ENCODE data around the gene METTL21C. TPM values are rescaled to one million over a fixed set of nuclear protein-coding genes. Genes with fewer than 3 reads are reported as not detected.

METTL21C gene
- total RNA-seq, 1 donor = not detected

DNA sequence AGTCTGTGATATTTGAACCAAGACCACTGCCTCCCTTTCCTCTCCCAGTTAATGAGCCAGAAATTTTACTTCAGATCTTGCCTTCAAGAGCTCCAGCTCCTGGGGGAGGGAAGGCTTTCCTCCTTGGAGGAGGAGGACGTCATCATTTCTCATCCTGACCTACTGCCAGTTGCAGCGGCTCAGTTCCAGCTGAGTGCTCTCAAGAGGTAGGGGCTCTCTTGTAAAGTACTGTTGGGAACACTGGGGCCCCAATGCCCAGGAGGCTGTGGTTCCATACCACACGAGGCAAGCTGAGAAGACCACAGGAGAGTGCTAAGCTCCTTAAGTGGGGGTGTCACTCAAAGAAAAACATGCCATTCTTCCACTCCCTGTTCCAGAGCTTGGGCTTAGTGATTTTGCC is 36.2 kb downstream of the METTL21C start:
- Histone ChIP-seq H3K4me3 (ENCODE audit: low read length) (no peak overlapping the region), H3K4me1 (ENCODE audit: insufficient read depth, low read length) (no peaks in the 10 kb centered on the region), H3K27me3 (ENCODE audit: insufficient read depth, low read length) (no peaks in the 10 kb centered on the region), H3K9me3 (ENCODE audit: low read depth, low read length) (no peaks in the 10 kb centered on the region)

DNA sequence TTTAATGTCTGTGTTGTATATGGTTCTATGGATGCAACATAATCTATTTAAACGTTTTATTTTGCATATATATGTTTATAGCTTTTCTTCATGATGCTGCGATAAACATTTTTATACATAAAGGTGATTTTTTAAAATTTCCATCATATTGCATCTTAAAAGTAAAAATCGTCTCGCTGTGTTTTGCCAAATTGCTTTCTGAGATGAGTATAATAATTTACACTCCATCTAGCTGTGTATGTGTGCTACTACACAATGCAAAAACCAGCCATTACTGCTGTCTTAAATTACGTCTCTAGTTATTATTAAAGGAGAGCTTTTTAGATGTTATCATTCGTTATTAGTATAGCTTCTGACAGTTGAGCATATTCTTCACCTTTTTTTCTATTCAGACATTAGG is 37.2 kb downstream of the METTL21C start:
- H3K4me1 ChIP-seq (ENCODE audit: insufficient read depth, low read length) = no peaks in the 10 kb centered on the region
- H3K9me3 ChIP-seq (ENCODE audit: low read depth, low read length) = no peaks in the 10 kb centered on the region
- H3K4me3 ChIP-seq (ENCODE audit: low read length) = no peak overlapping the region
- no peaks in the 10 kb centered on the region for H3K27me3 ChIP-seq (ENCODE audit: insufficient read depth, low read length)

DNA sequence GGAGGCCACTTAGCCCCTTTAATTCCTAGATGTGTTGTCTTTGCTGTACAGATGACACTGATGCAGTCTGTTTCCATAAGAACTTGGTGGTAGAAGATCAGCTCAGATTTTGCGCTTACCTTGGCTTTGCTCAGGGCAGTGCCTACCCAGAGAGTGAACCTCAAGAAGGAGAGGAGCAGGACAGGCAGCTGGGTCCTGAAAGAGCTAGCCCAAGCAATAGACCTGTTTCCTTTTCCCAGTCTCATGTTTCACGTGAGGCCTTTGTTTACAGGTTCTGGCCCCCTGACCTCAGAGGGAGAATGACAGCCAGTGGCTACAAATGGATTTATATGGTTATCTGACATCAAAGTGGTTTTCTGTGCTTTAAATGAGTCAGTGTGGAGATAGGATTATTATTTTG is 40.1 kb downstream of the METTL21C start:
- H3K9me3 ChIP-seq (ENCODE audit: low read depth, low read length) = no peaks in the 10 kb centered on the region
- no peaks in the 10 kb centered on the region for H3K27me3 ChIP-seq (ENCODE audit: insufficient read depth, low read length)
- H3K4me1 ChIP-seq (ENCODE audit: insufficient read depth, low read length) = no peaks in the 10 kb centered on the region
- no peak overlapping the region for H3K4me3 ChIP-seq (ENCODE audit: low read length)

DNA sequence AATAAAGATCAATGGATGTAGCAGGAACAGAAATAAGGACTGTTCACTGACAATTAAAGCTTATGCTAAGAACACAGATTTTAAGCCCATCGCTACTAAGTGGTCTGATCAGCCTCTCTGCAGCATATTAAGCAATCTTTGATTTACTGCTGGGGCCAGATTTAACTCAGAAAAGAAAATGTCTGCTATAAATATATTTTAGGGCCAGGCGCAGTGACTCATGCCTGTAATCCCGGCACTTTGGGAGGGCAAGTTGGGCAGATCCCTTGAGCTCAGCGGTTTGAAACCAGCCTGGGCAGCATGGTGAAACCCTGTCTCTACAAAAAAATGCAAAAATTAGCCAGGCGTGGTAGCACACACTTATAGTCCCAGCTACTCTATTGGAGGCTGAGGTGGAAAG is 43.0 kb downstream of the METTL21C start:
- Histone ChIP-seq H3K4me3 (ENCODE audit: low read length) (no peak overlapping the region), H3K4me1 (ENCODE audit: insufficient read depth, low read length) (no peaks in the 10 kb centered on the region), H3K27me3 (ENCODE audit: insufficient read depth, low read length) (no peaks in the 10 kb centered on the region), H3K9me3 (ENCODE audit: low read depth, low read length) (no peaks in the 10 kb centered on the region)

DNA sequence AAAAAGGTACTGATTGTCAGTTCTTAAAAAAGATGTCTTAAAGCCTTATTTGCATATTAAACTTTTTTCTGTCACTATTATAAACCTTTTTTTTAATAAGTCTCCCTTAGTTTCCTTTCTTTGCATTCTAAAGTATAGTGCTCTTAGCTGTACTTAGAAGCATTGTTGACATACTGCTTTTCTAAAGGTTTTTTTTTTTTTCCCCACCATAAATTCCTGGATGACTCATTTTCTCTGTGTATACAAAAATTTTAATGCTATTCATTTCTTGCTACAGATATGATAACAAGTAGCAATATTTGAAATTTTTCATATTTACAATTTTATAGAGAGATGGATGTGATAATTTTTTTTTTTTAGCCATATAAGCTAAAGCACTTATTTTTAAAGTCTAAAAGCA is 43.5 kb downstream of the METTL21C start:
- no peak overlapping the region for H3K4me3 ChIP-seq (ENCODE audit: low read length)

DNA sequence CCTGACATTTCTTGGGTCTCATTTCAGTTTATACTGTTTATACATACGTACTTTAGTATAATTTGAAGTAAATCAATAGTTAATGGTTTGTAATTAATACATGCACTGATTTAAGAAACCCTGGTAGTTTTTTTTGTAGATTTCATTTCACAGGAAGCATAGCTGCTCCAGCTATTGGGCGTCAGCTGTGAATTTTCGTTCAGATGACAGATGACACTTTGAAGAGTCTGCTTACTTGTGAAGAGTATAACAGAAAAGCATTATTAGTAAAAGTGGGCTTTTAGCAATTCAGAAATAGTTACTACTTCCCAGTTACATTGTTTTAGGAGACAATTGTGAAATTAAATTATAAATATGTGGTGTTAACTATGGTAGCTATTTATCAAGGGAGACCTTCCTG is 44.4 kb downstream of the METTL21C start:
- Histone ChIP-seq H3K9me3 (ENCODE audit: low read depth, low read length) (no peaks in the 10 kb centered on the region), H3K4me3 (ENCODE audit: low read length) (no peak overlapping the region), H3K27me3 (ENCODE audit: insufficient read depth, low read length) (no peaks in the 10 kb centered on the region), H3K4me1 (ENCODE audit: insufficient read depth, low read length) (no peaks in the 10 kb centered on the region)

More for the DNA sequence above, 43.5 kb downstream of the METTL21C start:
- no peaks in the 10 kb centered on the region for H3K4me1 ChIP-seq (ENCODE audit: insufficient read depth, low read length)
- H3K9me3 ChIP-seq (ENCODE audit: low read depth, low read length) = no peaks in the 10 kb centered on the region
- H3K27me3 ChIP-seq (ENCODE audit: insufficient read depth, low read length) = no peaks in the 10 kb centered on the region

DNA sequence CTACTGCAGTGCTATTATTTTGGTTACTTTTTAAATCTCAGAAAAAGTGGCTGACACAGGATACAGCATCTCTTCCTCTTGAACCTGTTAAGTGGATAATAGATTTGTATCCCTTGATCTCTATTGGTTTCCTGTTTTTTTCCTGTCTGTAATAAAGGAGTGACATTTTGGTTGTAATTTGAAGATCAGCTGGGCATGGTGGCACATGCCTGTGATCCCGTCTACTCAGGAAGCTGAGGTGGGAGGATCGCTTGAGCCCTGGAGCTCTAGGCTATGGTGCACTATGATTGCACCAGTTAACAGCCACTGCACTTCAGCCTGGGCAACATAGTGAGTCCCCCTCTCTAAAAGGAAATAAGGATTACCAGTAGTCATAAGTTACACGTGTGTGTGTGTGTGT is 46.8 kb downstream of the METTL21C start:
- no peaks in the 10 kb centered on the region for H3K4me1 ChIP-seq (ENCODE audit: insufficient read depth, low read length)
- H3K27me3 ChIP-seq (ENCODE audit: insufficient read depth, low read length) = no peaks in the 10 kb centered on the region
- no peaks in the 10 kb centered on the region for H3K9me3 ChIP-seq (ENCODE audit: low read depth, low read length)
- no peak overlapping the region for H3K4me3 ChIP-seq (ENCODE audit: low read length)

DNA sequence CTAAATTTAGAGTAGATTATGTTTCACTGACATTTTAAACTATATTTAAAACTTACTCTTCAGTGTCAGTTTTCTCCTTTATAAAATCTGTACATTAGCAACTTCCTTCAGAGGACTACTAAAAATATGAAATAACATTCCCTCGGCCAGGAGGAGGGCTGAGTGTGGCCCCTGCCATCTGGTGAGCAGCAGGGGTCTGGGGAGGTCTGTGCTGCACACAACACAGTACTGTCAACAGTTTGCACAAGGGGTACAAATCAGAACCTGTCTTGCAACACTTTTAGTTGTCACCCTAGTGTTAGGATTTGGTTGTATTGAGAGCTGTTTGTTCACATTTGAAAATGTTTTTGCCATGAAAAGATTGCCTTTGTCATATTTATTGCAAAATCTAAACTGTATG is 49.1 kb downstream of the METTL21C start:
- Histone ChIP-seq H3K27me3 (ENCODE audit: insufficient read depth, low read length) (no peaks in the 10 kb centered on the region), H3K4me1 (ENCODE audit: insufficient read depth, low read length) (no peaks in the 10 kb centered on the region), H3K4me3 (ENCODE audit: low read length) (no peak overlapping the region), H3K9me3 (ENCODE audit: low read depth, low read length) (no peaks in the 10 kb centered on the region)

DNA sequence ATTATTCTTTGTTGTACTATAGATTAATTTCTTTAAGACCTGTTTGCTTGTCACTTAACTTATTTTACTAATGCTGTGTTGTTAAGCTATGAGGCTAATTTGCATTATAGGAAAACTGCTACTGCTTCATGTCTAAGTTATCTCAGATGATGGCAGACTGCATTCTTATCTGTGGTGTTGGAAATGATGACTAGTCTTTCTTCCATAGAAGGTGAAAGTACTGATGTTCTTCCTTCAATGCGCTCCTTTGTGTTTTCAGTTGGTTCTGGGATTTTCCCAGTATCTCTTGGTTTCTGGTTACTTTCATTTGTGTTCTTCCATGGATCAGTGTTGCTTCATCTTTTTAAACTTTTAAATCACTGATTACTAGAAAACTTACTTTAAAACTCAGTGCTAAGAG is 51.2 kb downstream of the METTL21C start:
- Histone ChIP-seq H3K9me3 (ENCODE audit: low read depth, low read length) (no peaks in the 10 kb centered on the region), H3K27me3 (ENCODE audit: insufficient read depth, low read length) (no peaks in the 10 kb centered on the region), H3K4me3 (ENCODE audit: low read length) (no peak overlapping the region), H3K4me1 (ENCODE audit: insufficient read depth, low read length) (no peaks in the 10 kb centered on the region)

DNA sequence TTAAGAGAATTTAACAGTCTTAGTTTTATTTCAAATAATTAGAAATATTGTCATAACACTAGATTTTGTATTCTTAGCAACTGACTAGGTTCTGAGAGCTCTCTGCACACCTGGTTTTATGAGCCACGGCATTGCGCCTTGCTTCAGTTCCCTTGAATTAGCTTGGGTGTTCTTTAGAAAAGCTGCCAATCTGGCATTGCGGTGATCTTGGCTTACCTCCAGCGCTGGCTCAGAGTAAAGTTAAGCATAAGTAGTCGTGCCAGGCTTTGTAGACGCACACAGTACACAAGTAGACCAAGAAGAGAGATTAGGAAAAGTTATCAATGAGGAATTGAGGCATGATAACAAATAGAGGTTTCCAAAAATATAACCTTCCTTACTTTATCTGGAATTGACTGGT is 52.4 kb downstream of the METTL21C start:
- H3K27me3 ChIP-seq (ENCODE audit: insufficient read depth, low read length) = no peaks in the 10 kb centered on the region
- no peak overlapping the region for H3K4me3 ChIP-seq (ENCODE audit: low read length)
- no peaks in the 10 kb centered on the region for H3K4me1 ChIP-seq (ENCODE audit: insufficient read depth, low read length)
- no peaks in the 10 kb centered on the region for H3K9me3 ChIP-seq (ENCODE audit: low read depth, low read length)

DNA sequence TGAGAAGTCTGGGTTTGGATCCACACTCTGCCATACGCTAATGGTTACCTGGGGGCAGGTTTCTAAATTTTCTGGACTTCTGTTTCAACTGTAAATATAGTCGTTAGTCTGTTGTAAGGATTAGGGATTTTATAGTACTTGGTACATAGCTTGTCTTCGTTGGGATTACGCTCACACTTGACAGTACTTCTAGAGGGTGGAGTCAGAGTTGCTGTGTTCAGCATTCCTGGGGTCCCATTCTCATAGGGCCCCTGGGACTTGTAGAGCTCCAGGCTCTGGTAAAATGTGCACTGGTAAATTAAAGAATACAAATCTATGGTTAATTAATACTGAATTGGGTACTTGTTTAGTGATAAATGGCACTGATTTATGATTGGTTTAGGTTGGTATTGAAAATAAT is 52.8 kb downstream of the METTL21C start:
- H3K4me1 ChIP-seq (ENCODE audit: insufficient read depth, low read length) = no peaks in the 10 kb centered on the region
- H3K4me3 ChIP-seq (ENCODE audit: low read length) = no peak overlapping the region
- H3K9me3 ChIP-seq (ENCODE audit: low read depth, low read length) = no peaks in the 10 kb centered on the region
- no peaks in the 10 kb centered on the region for H3K27me3 ChIP-seq (ENCODE audit: insufficient read depth, low read length)

DNA sequence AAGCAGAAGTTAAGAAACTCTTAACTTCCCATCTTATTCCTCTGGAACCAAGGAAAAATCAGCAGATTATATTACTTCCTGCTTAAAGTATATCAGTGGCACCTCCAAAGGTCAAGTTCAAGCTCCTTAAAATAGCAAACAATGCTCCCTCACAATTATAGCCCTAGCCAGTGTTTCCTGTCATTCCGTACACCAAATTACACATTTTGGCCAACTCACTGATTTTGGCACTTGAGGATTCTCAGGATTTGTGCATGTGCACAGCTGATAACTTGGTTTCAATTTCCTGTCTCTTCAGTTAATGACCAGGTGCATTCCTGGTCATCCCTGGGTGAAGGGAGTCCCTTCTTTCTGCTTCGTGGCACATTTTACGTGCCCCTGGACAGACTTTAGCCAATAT is 56.1 kb downstream of the METTL21C start:
- Histone ChIP-seq H3K9me3 (ENCODE audit: low read depth, low read length) (no peaks in the 10 kb centered on the region), H3K27me3 (ENCODE audit: insufficient read depth, low read length) (no peaks in the 10 kb centered on the region), H3K4me1 (ENCODE audit: insufficient read depth, low read length) (no peaks in the 10 kb centered on the region), H3K4me3 (ENCODE audit: low read length) (no peak overlapping the region)

Other genes with a start within 250 kb of the METTL21C start
- gene TPP2, start 98.1 kb downstream of the METTL21C start, total RNA-seq = 156 TPM
- 3.8 TPM for gene TEX30, start 78.7 kb upstream of the METTL21C start, total RNA-seq
- gene POGLUT2, start 103.9 kb upstream of the METTL21C start, total RNA-seq = not detected
- gene BIVM, start 104.1 kb upstream of the METTL21C start, total RNA-seq = 4.0 TPM
- 111 TPM for gene ERCC5, start 151.0 kb upstream of the METTL21C start, total RNA-seq